Uterus (tissue), 2 donors: ENCODE results near the gene VIM.

ENCODE experiments used
- POLR2A ChIP-seq, 2 donors: fragments of 450-650 bp; IDR thresholded peaks; one replicate each; pipeline ENCODE4 v1.6.1; 2016; ENCODE audit warnings: antibody characterized with exemption in 2 of 2, mild to moderate bottlenecking in 1 of 2, moderate library complexity in 1 of 2
- TF ChIP-seq, protein P1 (sequence below), 4 experiments: fragments of 200-600 bp in 2 of 4; fragments of 450-650 bp in 2 of 4; sonication (generic) in 2 of 4; IDR thresholded peaks; one replicate each; pipeline ENCODE4 v1.5.1; 2016 to 2019; ENCODE audit warnings: antibody characterized with exemption in 4 of 4, mild to moderate bottlenecking in 2 of 4, moderate library complexity in 1 of 4

DNA sequence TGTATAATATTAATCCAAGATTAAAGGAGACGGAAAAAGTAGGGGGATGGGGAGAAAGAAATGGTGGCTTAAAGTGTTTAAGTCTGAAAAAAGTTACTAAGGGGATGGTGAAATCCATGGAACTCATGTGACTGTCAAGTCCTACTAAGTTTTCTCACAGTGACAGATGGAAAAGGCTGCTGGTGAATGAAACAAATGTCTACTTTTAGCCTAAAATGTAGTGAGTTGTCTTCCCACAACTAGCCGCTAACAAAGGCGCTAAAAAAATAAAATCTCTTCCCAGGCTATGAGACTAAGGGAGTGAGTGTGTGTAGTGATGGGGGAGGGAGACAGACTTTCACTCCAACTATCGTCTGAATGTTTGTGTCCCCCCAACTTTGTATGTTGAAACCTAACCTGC lies 12.6 kb downstream of the VIM start:
- TF ChIP-seq POLR2A (IDR thresholded peaks at IDR 0.05): no peak
- TF ChIP-seq, protein P1, sequence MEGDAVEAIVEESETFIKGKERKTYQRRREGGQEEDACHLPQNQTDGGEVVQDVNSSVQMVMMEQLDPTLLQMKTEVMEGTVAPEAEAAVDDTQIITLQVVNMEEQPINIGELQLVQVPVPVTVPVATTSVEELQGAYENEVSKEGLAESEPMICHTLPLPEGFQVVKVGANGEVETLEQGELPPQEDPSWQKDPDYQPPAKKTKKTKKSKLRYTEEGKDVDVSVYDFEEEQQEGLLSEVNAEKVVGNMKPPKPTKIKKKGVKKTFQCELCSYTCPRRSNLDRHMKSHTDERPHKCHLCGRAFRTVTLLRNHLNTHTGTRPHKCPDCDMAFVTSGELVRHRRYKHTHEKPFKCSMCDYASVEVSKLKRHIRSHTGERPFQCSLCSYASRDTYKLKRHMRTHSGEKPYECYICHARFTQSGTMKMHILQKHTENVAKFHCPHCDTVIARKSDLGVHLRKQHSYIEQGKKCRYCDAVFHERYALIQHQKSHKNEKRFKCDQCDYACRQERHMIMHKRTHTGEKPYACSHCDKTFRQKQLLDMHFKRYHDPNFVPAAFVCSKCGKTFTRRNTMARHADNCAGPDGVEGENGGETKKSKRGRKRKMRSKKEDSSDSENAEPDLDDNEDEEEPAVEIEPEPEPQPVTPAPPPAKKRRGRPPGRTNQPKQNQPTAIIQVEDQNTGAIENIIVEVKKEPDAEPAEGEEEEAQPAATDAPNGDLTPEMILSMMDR (IDR thresholded peaks at IDR 0.05): no peak
